Neural progenitor cell (in vitro differentiated cells): ENCODE measurements around the gene ARMCX6. TPM values are rescaled to one million over a fixed set of nuclear protein-coding genes. Genes with fewer than 3 reads are reported as not detected.
"Not testable (repeated sequence)": the region's sequence is repeated elsewhere in the genome, so short reads cannot be mapped to it uniquely, and the experiment has no call there.

Experiments used
- DNase-seq: peaks from one replicate; pipeline ENCODE4 v3.0.0-alpha.2; 2016; ENCODE audit warnings: low spot score
- H2AFZ ChIP-seq: fragments of 200-600 bp; sonication (generic); replicated peaks from 2 replicates; pipeline ENCODE4 v1.6.1; 2016; ENCODE audit warnings: antibody characterized with exemption
- H3F3A ChIP-seq: fragments of 200-600 bp; sonication (generic); 2 replicates; pipeline ENCODE4 v1.6.1; 2016; ENCODE audit warnings: antibody characterized with exemption, low read depth
- H3K27ac ChIP-seq: fragments of 200-600 bp; sonication (generic); 2 replicates; pipeline ENCODE4 v1.5.1; 2016; ENCODE audit warnings: mild to moderate bottlenecking
- H3K27me3 ChIP-seq: fragments of 200-600 bp; sonication (generic); 2 replicates; pipeline ENCODE4 v1.6.1; 2016; ENCODE audit warnings: mild to moderate bottlenecking, moderate library complexity
- H3K36me3 ChIP-seq: fragments of 200-600 bp; sonication (generic); 2 replicates; pipeline ENCODE4 v1.5.1; 2016
- H3K4me1 ChIP-seq: fragments of 200-600 bp; sonication (generic); 2 replicates; pipeline ENCODE4 v1.6.1; 2016; ENCODE audit warnings: mixed run types
- H3K4me2 ChIP-seq: fragments of 200-600 bp; sonication (generic); 2 replicates; pipeline ENCODE4 v1.6.1; 2016
- H3K4me3 ChIP-seq: fragments of 200-600 bp; sonication (generic); 2 replicates; pipeline ENCODE4 v1.5.1; 2016
- H3K79me2 ChIP-seq: fragments of 200-600 bp; sonication (generic); 2 replicates; pipeline ENCODE4 v1.6.1; 2016; ENCODE audit warnings: low read depth
- H3K9ac ChIP-seq: fragments of 200-600 bp; sonication (generic); 2 replicates; pipeline ENCODE4 v1.6.1; 2016
- H3K9me3 ChIP-seq: fragments of 200-600 bp; sonication (generic); 2 replicates; pipeline ENCODE4 v1.5.1; 2016; ENCODE audit warnings: low read depth
- H4K20me1 ChIP-seq: fragments of 200-600 bp; sonication (generic); 2 replicates; pipeline ENCODE4 v1.6.1; 2016; ENCODE audit warnings: low read depth
- H3K27ac Mint-ChIP-seq: 3 replicates; pipeline ENCODE4 v1.8.0; 2021; ENCODE audit warnings: mixed read lengths
- H3K27me3 Mint-ChIP-seq: 2 replicates; pipeline ENCODE4 v1.8.0; 2022; ENCODE audit warnings: low read depth, mild to moderate bottlenecking, inconsistent platforms, moderate library complexity, mixed read lengths; ENCODE audit not compliant: insufficient read depth
- H3K36me3 Mint-ChIP-seq: 3 replicates; pipeline ENCODE4 v1.8.0; 2021; ENCODE audit warnings: mixed read lengths
- H3K4me1 Mint-ChIP-seq: 3 replicates; pipeline ENCODE4 v1.8.0; 2021; ENCODE audit warnings: mixed read lengths
- H3K4me3 Mint-ChIP-seq: 3 replicates; pipeline ENCODE4 v1.8.0; 2021; ENCODE audit warnings: mild to moderate bottlenecking, moderate library complexity, mixed read lengths
- H3K9me3 Mint-ChIP-seq: 3 replicates; pipeline ENCODE4 v1.8.0; 2020; ENCODE audit warnings: mixed read lengths
- CTCF ChIP-seq: fragments of 200-600 bp; sonication (generic); IDR thresholded peaks from 2 replicates; pipeline ENCODE4 v1.5.1; 2017; ENCODE audit warnings: antibody characterized with exemption, mild to moderate bottlenecking
- EZH2 ChIP-seq: fragments of 200-600 bp; sonication (generic); IDR thresholded peaks from 2 replicates; pipeline ENCODE4 v1.6.1; 2017; ENCODE audit warnings: antibody characterized with exemption, mild to moderate bottlenecking, moderate library complexity
- EZH2phosphoT487 ChIP-seq: fragments of 200-600 bp; sonication (generic); IDR thresholded peaks from 2 replicates; pipeline ENCODE4 v1.6.1; 2017; ENCODE audit warnings: antibody characterized with exemption
- total RNA-seq: library from RNA; depleted of rRNA; stranded (reverse); fragments of >200 nt; gene quantifications from 2 replicates; pipeline ENCODE4 v1.2.3, GENCODE V29; 2015; ENCODE audit warnings: low replicate concordance

ARMCX6 gene
- total RNA-seq, 1 donor from 2014 or later, result 35.6 TPM

GRCh38 chrX:101605728-101606127 lies 12.1 kb downstream of the ARMCX6 start:
- H3K4me1 ChIP-seq, result no peaks in the 10 kb centered on the region
- H3K79me2 ChIP-seq, result no peaks in the 10 kb centered on the region
- H3F3A ChIP-seq, result no peaks in the 10 kb centered on the region
- no peaks in the 10 kb centered on the region for H3K36me3 Mint-ChIP-seq
- no peak overlapping the region for H2AFZ ChIP-seq
- H3K27me3 ChIP-seq, result no peaks in the 10 kb centered on the region
- no peak overlapping the region for H3K9ac ChIP-seq
- H3K27ac ChIP-seq, result no peak overlapping the region
- no peaks in the 10 kb centered on the region for H4K20me1 ChIP-seq
- no peak overlapping the region for H3K27ac Mint-ChIP-seq
- H3K9me3 ChIP-seq, result no peaks in the 10 kb centered on the region
- H3K36me3 ChIP-seq, result no peaks in the 10 kb centered on the region
- no peaks in the 10 kb centered on the region for H3K27me3 Mint-ChIP-seq
- H3K4me2 ChIP-seq, result no peak overlapping the region
- DNase-seq, result no peak
- H3K4me3 ChIP-seq, result no peak overlapping the region
- no peaks in the 10 kb centered on the region for H3K9me3 Mint-ChIP-seq
- H3K4me3 Mint-ChIP-seq, result no peak overlapping the region
- TF ChIP-seq EZH2phosphoT487 (no peak), EZH2 (no peak), CTCF (no peak)
- H3K4me1 Mint-ChIP-seq, result peaks cover 9% of the 10 kb centered on the region

GRCh38 chrX:101605146-101605545 lies 12.7 kb downstream of the ARMCX6 start:
- Mint-ChIP-seq H3K9me3 (no peaks in the 10 kb centered on the region), H3K27ac (no peak overlapping the region), H3K4me3 (no peak overlapping the region), H3K27me3 (no peaks in the 10 kb centered on the region), H3K4me1 (peaks cover 9% of the 10 kb centered on the region), H3K36me3 (no peaks in the 10 kb centered on the region)
- Histone ChIP-seq H3K9me3 (no peaks in the 10 kb centered on the region), H3K4me2 (no peak overlapping the region), H2AFZ (no peak overlapping the region), H3K9ac (no peak overlapping the region), H3K4me3 (no peak overlapping the region), H3K79me2 (no peaks in the 10 kb centered on the region), H3K36me3 (no peaks in the 10 kb centered on the region), H4K20me1 (no peaks in the 10 kb centered on the region), H3F3A (no peaks in the 10 kb centered on the region), H3K27ac (no peak overlapping the region), H3K27me3 (no peaks in the 10 kb centered on the region), H3K4me1 (no peaks in the 10 kb centered on the region)
- DNase-seq, result no peak
- TF ChIP-seq CTCF, result no peak
- no peak for TF ChIP-seq EZH2
- no peak for TF ChIP-seq EZH2phosphoT487

- H3K9me3 Mint-ChIP-seq, result peaks cover under 1% of the 10 kb centered on the region
- H3K27me3 ChIP-seq, result no peaks in the 10 kb centered on the region
- H3K27ac Mint-ChIP-seq, result no peak overlapping the region
- no peaks in the 10 kb centered on the region for H3F3A ChIP-seq
- no peak overlapping the region for H3K9ac ChIP-seq
- H3K79me2 ChIP-seq, result no peaks in the 10 kb centered on the region
- H3K9me3 ChIP-seq, result no peaks in the 10 kb centered on the region
- TF ChIP-seq EZH2phosphoT487, result no peak
- no peak for TF ChIP-seq CTCF
- no peak for TF ChIP-seq EZH2
- H3K4me1 Mint-ChIP-seq, result peaks cover 11% of the 10 kb centered on the region
- no peaks in the 10 kb centered on the region for H3K27me3 Mint-ChIP-seq
- H2AFZ ChIP-seq, result no peak overlapping the region
- no peaks in the 10 kb centered on the region for H4K20me1 ChIP-seq
- H3K27ac ChIP-seq, result no peak overlapping the region
- no peaks in the 10 kb centered on the region for H3K36me3 ChIP-seq
- no peak overlapping the region for H3K4me3 ChIP-seq
- H3K36me3 Mint-ChIP-seq, result no peaks in the 10 kb centered on the region
- H3K4me3 Mint-ChIP-seq, result no peak overlapping the region
- H3K4me2 ChIP-seq, result no peak overlapping the region
- H3K4me1 ChIP-seq, result no peaks in the 10 kb centered on the region
- DNase-seq, result no peak
Observed at GRCh38 chrX:101602077-101602476, 15.7 kb downstream of the ARMCX6 start.

- not testable (repeated sequence) for DNase-seq, H3K4me1 Mint-ChIP-seq, H3K4me2 ChIP-seq, H3K4me1 ChIP-seq, H3K4me3 Mint-ChIP-seq, H3K79me2 ChIP-seq, H4K20me1 ChIP-seq, H3F3A ChIP-seq, H3K9me3 Mint-ChIP-seq, H3K27me3 ChIP-seq, H3K27me3 Mint-ChIP-seq, H3K4me3 ChIP-seq, H3K9me3 ChIP-seq, H3K36me3 Mint-ChIP-seq, H3K9ac ChIP-seq, H3K36me3 ChIP-seq, H2AFZ ChIP-seq, H3K27ac ChIP-seq, H3K27ac Mint-ChIP-seq
Observed at GRCh38 chrX:101599592-101599991, 18.2 kb downstream of the ARMCX6 start.
